HepG2 (cell line): ENCODE data around the gene SNRNP200. TPM values are rescaled to one million over a fixed set of nuclear protein-coding genes. Genes with fewer than 3 reads are reported as not detected.

Source experiments
- ATF5 ChIP-seq: sonication (generic); formaldehyde crosslinking; IDR thresholded peaks from 2 replicates; pipeline ENCODE4 v1.4.0; 2020; ENCODE audit warnings: mild to moderate bottlenecking, low read depth, missing genetic modification reagents
- CENPX ChIP-seq: sonication (generic); formaldehyde crosslinking; IDR thresholded peaks from 2 replicates; pipeline ENCODE4 v1.9.0; 2021; ENCODE audit warnings: mild to moderate bottlenecking, missing genetic modification reagents, moderate library complexity
- ELF3 ChIP-seq: IDR thresholded peaks from 2 replicates; pipeline ENCODE4 v1.6.1; 2016; ENCODE audit warnings: missing genetic modification reagents, missing compliant biosample characterization
- FLYWCH1 ChIP-seq: sonication (generic); formaldehyde crosslinking; IDR thresholded peaks from 2 replicates; pipeline ENCODE4 v1.8.1; 2023; ENCODE audit warnings: mild to moderate bottlenecking, missing genetic modification reagents
- GPN1 ChIP-seq: sonication (generic); formaldehyde crosslinking; IDR thresholded peaks from 2 replicates; pipeline ENCODE4 v1.5.1; 2020; ENCODE audit warnings: missing genetic modification reagents, borderline replicate concordance
- KDM3A ChIP-seq: IDR thresholded peaks from 2 replicates; pipeline ENCODE4 v1.6.1; 2018; ENCODE audit warnings: low read depth, missing compliant biosample characterization
- KLF13 ChIP-seq: sonication (generic); formaldehyde crosslinking; IDR thresholded peaks from 2 replicates; pipeline ENCODE4 v1.4.0; 2020; ENCODE audit warnings: mild to moderate bottlenecking, missing genetic modification reagents
- KLF16 ChIP-seq, 2 experiments: sonication (generic) in 1 of 2; formaldehyde crosslinking in 1 of 2; IDR thresholded peaks; 2 replicates each; pipeline versions ENCODE4 v1.6.1 to v1.8.0; 2016 to 2023; ENCODE audit warnings: missing genetic modification reagents in 2 of 2, missing compliant biosample characterization in 1 of 2
- LRRFIP1 ChIP-seq: sonication (generic); formaldehyde crosslinking; conservative IDR thresholded peaks from 2 replicates; pipeline ENCODE4 v1.4.0; 2020; ENCODE audit warnings: missing genetic modification reagents
- MIER3 ChIP-seq: IDR thresholded peaks from 2 replicates; pipeline ENCODE4 v1.6.1; 2016; ENCODE audit warnings: missing compliant biosample characterization, borderline replicate concordance
- NFE2 ChIP-seq: sonication (generic); formaldehyde crosslinking; IDR thresholded peaks from 2 replicates; pipeline ENCODE4 v1.4.0; 2020; ENCODE audit warnings: missing genetic modification reagents
- NFKBIZ ChIP-seq: IDR thresholded peaks from 2 replicates; pipeline ENCODE4 v1.6.1; 2018; ENCODE audit warnings: missing genetic modification reagents, missing compliant biosample characterization
- PBX2 ChIP-seq: IDR thresholded peaks from 2 replicates; pipeline ENCODE4 v1.6.1; 2016; ENCODE audit warnings: control low read depth
- PITX1 ChIP-seq: sonication (generic); formaldehyde crosslinking; IDR thresholded peaks from 2 replicates; pipeline ENCODE4 v1.5.1; 2020; ENCODE audit warnings: mild to moderate bottlenecking, missing genetic modification reagents
- RFXANK ChIP-seq: IDR thresholded peaks from 2 replicates; pipeline ENCODE4 v1.6.1; 2016
- RFXAP ChIP-seq: sonication (generic); formaldehyde crosslinking; IDR thresholded peaks from 2 replicates; pipeline ENCODE4 v1.4.0; 2020; ENCODE audit warnings: missing genetic modification reagents, borderline replicate concordance
- SRF ChIP-seq: IDR thresholded peaks from 2 replicates; pipeline ENCODE4 v1.6.1; 2011; ENCODE audit warnings: mild to moderate bottlenecking, low read depth, low read length, moderate library complexity
- SSRP1 ChIP-seq: IDR thresholded peaks from 2 replicates; pipeline ENCODE4 v1.6.1; 2016; ENCODE audit warnings: control low read depth
- TAF1 ChIP-seq: sonication (generic); formaldehyde crosslinking; IDR thresholded peaks from 2 replicates; pipeline ENCODE4 v1.4.0; 2020; ENCODE audit warnings: missing genetic modification reagents
- U2AF1 ChIP-seq: fragments of 200-400 bp; formaldehyde crosslinking; optimal IDR thresholded peaks from 2 replicates; pipeline ENCODE3; 2017; ENCODE audit warnings: mild to moderate bottlenecking, low read depth, low read length
- ZNF205 ChIP-seq: IDR thresholded peaks from 2 replicates; pipeline ENCODE4 v1.6.1; 2018; ENCODE audit warnings: missing biosample characterization, missing genetic modification reagents
- ZNF33B ChIP-seq: sonication (generic); formaldehyde crosslinking; IDR thresholded peaks from 2 replicates; pipeline ENCODE4 v1.5.1; 2020; ENCODE audit warnings: mild to moderate bottlenecking, missing genetic modification reagents
- ZNF552 ChIP-seq: sonication (generic); formaldehyde crosslinking; IDR thresholded peaks from 2 replicates; pipeline ENCODE4 v1.9.0; 2022; ENCODE audit warnings: missing genetic modification reagents, mild to moderate bottlenecking, borderline replicate concordance
- ZNF605 ChIP-seq: sonication (generic); formaldehyde crosslinking; IDR thresholded peaks from 2 replicates; pipeline ENCODE4 v1.8.0; 2022; ENCODE audit warnings: mild to moderate bottlenecking, missing genetic modification reagents
- ZNF713 ChIP-seq: sonication (generic); formaldehyde crosslinking; IDR thresholded peaks from 2 replicates; pipeline ENCODE4 v1.4.0; 2020; ENCODE audit warnings: mild to moderate bottlenecking, missing genetic modification reagents
- ZNF766 ChIP-seq: sonication (generic); formaldehyde crosslinking; IDR thresholded peaks from 2 replicates; pipeline ENCODE4 v1.5.0; 2020; ENCODE audit warnings: missing genetic modification reagents, borderline replicate concordance
- ZNF790 ChIP-seq: sonication (generic); formaldehyde crosslinking; IDR thresholded peaks from 2 replicates; pipeline ENCODE4 v1.8.0; 2022; ENCODE audit warnings: missing genetic modification reagents, mild to moderate bottlenecking, borderline replicate concordance
- ZSCAN22 ChIP-seq: sonication (generic); formaldehyde crosslinking; IDR thresholded peaks from 2 replicates; pipeline ENCODE4 v1.4.0; 2020; ENCODE audit warnings: mild to moderate bottlenecking, missing genetic modification reagents
- polyA plus RNA-seq, 8 experiments: library from polyadenylated mRNA; depleted of rRNA in 3 of 8; stranded (reverse) in 7 of 8; unstranded in 1 of 8; fragments of >200 nt; fragmentation: Illumina TruSeq in 4 of 8; extraction: Trizol in 4 of 8; gene quantifications; 2 replicates each; pipeline versions ENCODE4 v1.2.1 to v1.2.3, GENCODE V29; 2011 to 2016; ENCODE audit warnings: low read depth in 4 of 8, missing spikeins in 1 of 8, mixed read lengths in 1 of 8; ENCODE audit not compliant: insufficient read depth in 1 of 8
- total RNA-seq, 5 experiments: library from RNA; depleted of rRNA; stranded (reverse); fragments of >200 nt; fragmentation: Illumina TruSeq; extraction: Trizol; gene quantifications; 2 replicates each; pipeline ENCODE4 v1.2.3, GENCODE V29; 2016; ENCODE audit warnings: low read depth in 1 of 5

The SNRNP200 gene
- total and polyA plus RNA-seq, 2 of the 13 experiments (the other 11 are each of a cell fraction or from before 2014, with no cell fraction given) = 99.0 to 232 TPM

GRCh38 chr2:96305091-96305978 is at the start of gene SNRNP200 (continued):
- TF ChIP-seq PBX2 (CRISPR knock-in tag) = no peak
- peak; percentile 40; the same call in 1 of the 2 replicates for TF ChIP-seq NFKBIZ (CRISPR knock-in tag)
- TF ChIP-seq CENPX (CRISPR knock-in tag) = no peak
- no peak for TF ChIP-seq U2AF1
- TF ChIP-seq ZNF605 (CRISPR knock-in tag) = peak; percentile 62; the same call in 1 of the 2 replicates
- TF ChIP-seq ZNF205 (CRISPR knock-in tag) = peak; percentile 58; the same call in 1 of the 2 replicates
- peak; percentile 77; the same call in 1 of the 2 replicates for TF ChIP-seq MIER3 (CRISPR knock-in tag)
- peak; percentile 83; the same call in 1 of the 2 replicates for TF ChIP-seq RFXANK (CRISPR knock-in tag)
- peak; percentile 84; the same call in 1 of the 2 replicates for TF ChIP-seq ZSCAN22 (CRISPR knock-in tag)
- TF ChIP-seq RFXAP (CRISPR knock-in tag) = peak; percentile 96
- TF ChIP-seq KLF16 (CRISPR knock-in tag; IDR thresholded peaks at IDR 0.05) = peak in 1 of 2 experiments; percentile 96; a peak in 2 of 4 replicates
- TF ChIP-seq PITX1 (CRISPR knock-in tag) = peak; percentile 81
- TF ChIP-seq ZNF713 (CRISPR knock-in tag) = peak; percentile 27; the same call in 1 of the 2 replicates
- TF ChIP-seq FLYWCH1 (CRISPR knock-in tag) = no peak; the same call in 1 of the 2 replicates
- peak; percentile 95 for TF ChIP-seq ATF5
- peak; percentile 94 for TF ChIP-seq ELF3
- TF ChIP-seq KLF13 (CRISPR knock-in tag) = peak; percentile 82
- 0 out of 2 replicates have a peak, but pooled peaks have one; percentile 77 for TF ChIP-seq KDM3A
- no peak for TF ChIP-seq NFE2 (CRISPR knock-in tag)
- 0 out of 2 replicates have a peak, but pooled peaks have one; percentile 28 for TF ChIP-seq SRF
- TF ChIP-seq LRRFIP1 (CRISPR knock-in tag) = no peak
- TF ChIP-seq ZNF552 = peak; percentile 82
- TF ChIP-seq TAF1 (CRISPR knock-in tag) = peak; percentile 89
- peak; percentile 85; the same call in 1 of the 2 replicates for TF ChIP-seq ZNF33B (CRISPR knock-in tag)
- TF ChIP-seq ZNF766 (CRISPR knock-in tag) = peak; percentile 79; the same call in 1 of the 2 replicates
- no peak; the same call in 1 of the 2 replicates for TF ChIP-seq ZNF790
- TF ChIP-seq SSRP1 (CRISPR knock-in tag) = no peak
- TF ChIP-seq GPN1 (CRISPR knock-in tag) = no peak; the same call in 1 of the 2 replicates
